GM19467 (cell line): ENCODE measurements around the gene SULF2.

Experiments used
- ATAC-seq: cut with Tn5 transposase; IDR thresholded peaks from one replicate; pipeline ENCODE4 v1.9.1; 2021; ENCODE audit warnings: mild to moderate bottlenecking, moderate library complexity; ENCODE audit not compliant: unreplicated experiment

SULF2 gene

DNA sequence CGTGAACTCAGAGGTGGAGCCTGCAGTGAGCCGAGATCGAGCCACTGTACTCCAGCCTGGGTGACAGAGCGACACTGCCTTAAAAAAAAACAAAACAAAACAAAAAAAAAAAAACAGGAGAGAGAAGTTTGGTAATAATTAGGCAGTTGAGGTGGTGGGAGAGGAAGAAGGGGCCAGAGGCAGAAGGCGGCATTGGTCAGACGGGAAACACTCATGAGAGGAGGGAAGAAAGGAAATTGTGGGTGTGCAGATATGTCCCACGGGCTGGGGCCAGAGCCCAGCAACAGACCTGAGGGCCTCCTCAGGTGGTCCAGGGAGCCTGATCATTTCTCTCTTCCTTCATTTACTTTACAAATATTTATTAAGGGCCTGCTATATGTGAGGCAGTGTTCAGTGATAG lies 20.0 kb downstream of the SULF2 start:
- ATAC-seq, result no peak

- ATAC-seq, result no peak
Measured at GRCh38 chr20:47764154-47764733, 21.0 kb downstream of the SULF2 start.

GRCh38 chr20:47762699-47763268 lies 22.5 kb downstream of the SULF2 start:
- ATAC-seq, result no peak

GRCh38 chr20:47761482-47762047 lies 23.7 kb downstream of the SULF2 start:
- no peak for ATAC-seq

- ATAC-seq, result no peak
Measured at GRCh38 chr20:47760686-47761481, 24.4 kb downstream of the SULF2 start.

GRCh38 chr20:47758517-47759450 lies 26.5 kb downstream of the SULF2 start:
- no peak for ATAC-seq

GRCh38 chr20:47757145-47758035 lies 27.9 kb downstream of the SULF2 start:
- ATAC-seq, result no peak

GRCh38 chr20:47754946-47755652 lies 30.2 kb downstream of the SULF2 start:
- no peak for ATAC-seq

DNA sequence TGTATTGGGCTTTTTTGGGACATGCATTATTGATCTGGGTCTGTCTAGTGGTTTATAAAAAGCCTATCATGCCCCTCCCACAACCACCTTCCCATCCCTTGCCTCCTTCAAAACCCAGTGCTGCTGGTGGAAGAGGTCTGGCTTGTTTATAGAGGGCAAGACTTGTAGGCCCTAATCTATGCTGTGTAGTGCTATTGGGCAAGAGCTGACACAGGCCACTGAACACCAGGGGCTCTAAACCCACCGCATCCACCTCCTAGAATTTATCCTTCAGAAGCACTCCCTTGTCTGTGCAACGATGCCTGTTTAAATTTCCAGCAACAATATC lies 30.9 kb downstream of the SULF2 start:
- ATAC-seq, result no peak

GRCh38 chr20:47753576-47754387 lies 31.5 kb downstream of the SULF2 start:
- no peak for ATAC-seq

DNA sequence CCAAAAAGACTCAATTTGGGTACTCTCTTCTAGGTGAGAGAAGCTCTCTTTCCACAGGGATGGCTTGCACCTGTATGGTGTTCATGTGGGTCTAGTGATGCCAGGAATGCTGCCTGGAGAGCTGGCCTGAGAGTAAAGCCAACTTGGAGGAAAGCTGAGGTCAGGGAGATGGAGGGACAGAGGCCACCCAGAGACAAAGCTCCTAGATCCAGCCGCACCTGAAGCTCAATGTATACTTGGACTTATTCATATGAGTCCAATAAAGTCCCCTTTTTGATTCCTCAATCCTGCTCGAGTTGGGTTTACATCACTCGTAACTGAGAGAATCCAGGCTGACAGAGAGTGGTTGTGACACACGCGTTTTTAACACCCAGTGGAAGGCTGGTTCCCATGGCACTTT lies 33.8 kb downstream of the SULF2 start:
- ATAC-seq, result no peak

GRCh38 chr20:47749339-47749738 lies 35.9 kb downstream of the SULF2 start:
- no peak for ATAC-seq

- no peak for ATAC-seq
Measured at GRCh38 chr20:47748823-47749222, 36.5 kb downstream of the SULF2 start.

DNA sequence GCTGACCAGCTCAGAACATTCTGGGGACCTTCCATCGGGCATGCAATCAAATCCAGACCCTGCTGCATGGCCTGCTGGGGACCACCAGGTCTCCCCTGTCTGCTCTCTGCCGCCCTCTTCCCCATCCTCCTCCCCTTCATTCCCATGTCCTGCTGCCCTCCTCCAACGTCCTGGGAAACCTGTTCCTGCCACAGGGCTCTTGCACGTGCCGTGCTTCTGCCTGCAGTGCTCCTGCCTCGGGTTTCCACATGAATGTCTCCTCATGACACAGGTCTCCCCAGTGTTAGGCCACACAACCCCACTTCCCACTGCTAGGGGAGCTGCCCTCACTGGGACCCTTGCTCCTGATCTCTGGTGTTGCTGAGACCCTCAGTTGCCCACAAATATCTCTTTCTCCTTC lies 37.2 kb downstream of the SULF2 start:
- ATAC-seq, result no peak

DNA sequence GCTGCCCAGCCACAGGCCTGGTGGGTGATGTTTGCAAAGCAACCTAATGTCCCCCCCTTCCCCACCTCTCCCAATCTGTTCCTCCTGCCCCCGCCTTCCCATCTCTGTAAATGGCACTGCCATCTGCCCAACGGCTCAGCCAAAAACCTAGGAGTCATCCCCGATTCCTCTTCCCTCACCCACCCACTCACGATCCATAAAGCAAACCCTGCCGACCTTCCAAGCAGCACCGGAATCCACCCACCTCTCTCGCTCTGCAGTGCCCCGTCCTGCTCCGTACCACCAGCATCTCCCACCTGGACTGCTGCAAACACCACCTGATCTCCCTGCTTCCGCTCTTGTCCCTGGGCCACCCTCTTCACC lies 37.6 kb downstream of the SULF2 start:
- ATAC-seq, result no peak

DNA sequence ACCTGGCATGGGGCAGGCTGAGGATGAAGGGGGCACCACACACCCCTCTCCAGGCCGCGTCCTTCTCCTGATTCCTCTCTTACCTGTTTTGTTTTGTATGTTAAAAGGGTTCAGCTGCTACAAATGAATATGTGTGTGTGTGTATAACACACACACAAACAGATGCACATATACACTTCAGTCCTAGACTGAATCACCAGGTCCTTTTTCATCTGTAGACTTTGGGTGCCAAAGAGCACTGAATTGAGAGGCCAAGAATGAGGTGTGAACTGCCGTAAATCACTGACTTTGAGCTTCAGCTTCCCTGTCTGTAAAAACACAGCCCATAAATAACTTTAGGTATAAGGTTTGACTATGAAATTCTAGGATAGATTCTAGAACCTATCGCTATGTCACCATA lies 40.5 kb downstream of the SULF2 start:
- ATAC-seq, result no peak

GRCh38 chr20:47743671-47744070 lies 41.6 kb downstream of the SULF2 start:
- no peak for ATAC-seq

- no peak for ATAC-seq
Measured at GRCh38 chr20:47741669-47742608, 43.3 kb downstream of the SULF2 start.
